Measurements from ENCODE around the gene FAM124B.

FAM124B gene

GRCh38 chr2:224333726-224334482 is 68.0 kb downstream of the FAM124B start:
- DNase-seq, result no peak

DNA sequence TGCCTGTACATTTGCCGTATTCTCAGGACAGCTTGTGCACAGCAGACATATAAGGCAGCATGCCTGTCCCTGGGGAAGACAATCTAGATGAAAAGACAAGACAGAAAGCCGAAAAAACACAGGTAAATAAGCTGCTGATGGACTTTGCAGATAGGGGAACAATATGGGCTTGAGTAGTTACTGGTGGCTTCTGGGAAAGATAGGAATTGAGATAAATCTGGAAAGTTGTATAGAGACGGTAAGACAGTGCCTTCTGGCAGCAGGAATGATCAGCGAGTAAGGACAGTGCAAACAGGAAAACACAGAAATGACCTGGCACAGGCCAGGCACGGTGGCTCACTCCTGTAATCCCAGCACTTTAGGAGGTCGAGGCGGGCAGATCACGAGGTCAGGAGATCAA is 70.2 kb downstream of the FAM124B start:
- no peak for DNase-seq

- DNase-seq, result no peak
Observed at GRCh38 chr2:224328798-224329197, 73.1 kb downstream of the FAM124B start.
